Gastrocnemius medialis (tissue), 4 donors: ENCODE results near the gene MAN1C1.

Experiments
- POLR2A ChIP-seq, 2 donors: fragments of 450-650 bp; IDR thresholded peaks; one replicate each; pipeline ENCODE4 v1.6.1; 2017; ENCODE audit warnings: antibody characterized with exemption in 2 of 2, mild to moderate bottlenecking in 2 of 2, moderate library complexity in 2 of 2
- TF ChIP-seq, protein P1 (sequence below), 5 experiments: fragments of 450-650 bp in 3 of 5; fragments of 200-600 bp in 2 of 5; sonication (generic) in 2 of 5; IDR thresholded peaks in 4 of 5; conservative IDR thresholded peaks in 1 of 5; 1 replicate in 4 of 5; 2 replicates in 1 of 5; pipeline ENCODE4 v1.5.1; 2016 to 2019; ENCODE audit warnings: antibody characterized with exemption in 5 of 5, mild to moderate bottlenecking in 3 of 5, moderate library complexity in 3 of 5

DNA sequence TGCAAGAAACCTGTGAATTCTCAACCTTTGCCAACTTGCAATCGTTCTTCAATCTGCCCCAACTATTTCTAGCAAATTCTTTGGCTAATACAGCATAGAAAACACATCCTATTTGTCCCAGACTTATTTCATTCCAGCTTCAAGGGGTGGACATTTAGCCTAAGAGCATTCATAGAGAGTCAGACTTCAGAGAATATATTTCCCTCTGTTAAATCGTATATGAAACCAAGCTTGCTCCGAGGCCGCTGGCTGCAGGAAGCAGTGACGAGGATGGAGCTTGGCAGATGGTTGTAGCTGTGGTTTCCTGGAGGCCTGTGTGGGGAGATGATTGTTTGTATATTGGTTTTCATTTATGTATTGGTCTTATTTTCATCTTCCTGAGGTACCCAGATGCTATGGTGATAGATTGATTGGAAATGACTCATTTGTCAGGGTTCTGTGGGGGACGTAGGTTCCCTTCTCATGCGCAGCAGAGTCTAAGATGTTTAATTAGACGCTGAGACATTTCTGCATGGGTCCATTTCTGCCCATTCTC is 26.1 kb downstream of the MAN1C1 start:
- TF ChIP-seq, protein P1, sequence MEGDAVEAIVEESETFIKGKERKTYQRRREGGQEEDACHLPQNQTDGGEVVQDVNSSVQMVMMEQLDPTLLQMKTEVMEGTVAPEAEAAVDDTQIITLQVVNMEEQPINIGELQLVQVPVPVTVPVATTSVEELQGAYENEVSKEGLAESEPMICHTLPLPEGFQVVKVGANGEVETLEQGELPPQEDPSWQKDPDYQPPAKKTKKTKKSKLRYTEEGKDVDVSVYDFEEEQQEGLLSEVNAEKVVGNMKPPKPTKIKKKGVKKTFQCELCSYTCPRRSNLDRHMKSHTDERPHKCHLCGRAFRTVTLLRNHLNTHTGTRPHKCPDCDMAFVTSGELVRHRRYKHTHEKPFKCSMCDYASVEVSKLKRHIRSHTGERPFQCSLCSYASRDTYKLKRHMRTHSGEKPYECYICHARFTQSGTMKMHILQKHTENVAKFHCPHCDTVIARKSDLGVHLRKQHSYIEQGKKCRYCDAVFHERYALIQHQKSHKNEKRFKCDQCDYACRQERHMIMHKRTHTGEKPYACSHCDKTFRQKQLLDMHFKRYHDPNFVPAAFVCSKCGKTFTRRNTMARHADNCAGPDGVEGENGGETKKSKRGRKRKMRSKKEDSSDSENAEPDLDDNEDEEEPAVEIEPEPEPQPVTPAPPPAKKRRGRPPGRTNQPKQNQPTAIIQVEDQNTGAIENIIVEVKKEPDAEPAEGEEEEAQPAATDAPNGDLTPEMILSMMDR (IDR thresholded peaks at IDR 0.05 in 4 of 5, conservative IDR thresholded peaks at IDR 0.05 in 1 of 5): no peak
- no peak for TF ChIP-seq POLR2A (IDR thresholded peaks at IDR 0.05)
